SK-MEL-5 (cell line): ENCODE results near the gene ZZZ3. TPM values are rescaled to one million over a fixed set of nuclear protein-coding genes. Genes with fewer than 3 reads are reported as not detected.
A peak's percentile ranks its signal among the peaks of the same experiment; 100 is the strongest.
"Not testable (repeated sequence)": the region's sequence is repeated elsewhere in the genome, so short reads cannot be mapped to it uniquely, and the experiment has no call there.

Experiments used
- DNase-seq: peaks from one replicate; pipeline ENCODE4 v3.0.0-alpha.2; 2016; ENCODE audit warnings: low read depth, low spot score
- in situ Hi-C: cut with HindIII; loops from 2 replicates; pipeline ENCODE4 v1.10.0; 2016; ENCODE audit warnings: low sequenced_read_pairs, high pct_unique_total_duplicates, low pct_unique_long_range_greater_than_20kb
- total RNA-seq: library from RNA; depleted of rRNA; stranded (reverse); fragments of >200 nt; shearing (Covaris generic); gene quantifications from 2 replicates; pipeline ENCODE4 v1.2.3, GENCODE V29; 2014

Gene ZZZ3
- total RNA-seq, 1 experiment from 2014 or later: 105 TPM

GRCh38 chr1:77673716-77674355 lies 8.6 kb downstream of the ZZZ3 start:
- DNase-seq: peak; percentile 41
- in situ Hi-C loops: no loop called here

- no peak for DNase-seq
- in situ Hi-C loops: no loop called here
These were observed 9.4 kb downstream of the ZZZ3 start for GRCh38 chr1:77673030-77673429.

GRCh38 chr1:77672374-77672773 lies 10.1 kb downstream of the ZZZ3 start:
- no peak for DNase-seq
- in situ Hi-C loops: no loop called here

- in situ Hi-C loops: no loop called here
- peak; percentile 79 for DNase-seq
These were observed 10.6 kb downstream of the ZZZ3 start for GRCh38 chr1:77671836-77672235.

- in situ Hi-C loops: no loop called here
- no peak for DNase-seq
These were observed 12.1 kb downstream of the ZZZ3 start for GRCh38 chr1:77670330-77670729.

GRCh38 chr1:77668924-77669449 lies 13.5 kb downstream of the ZZZ3 start:
- in situ Hi-C loops: no loop called here
- no peak for DNase-seq

- in situ Hi-C loops: no loop called here
- DNase-seq: no peak
These were observed 17.4 kb downstream of the ZZZ3 start for GRCh38 chr1:77664939-77665516.

GRCh38 chr1:77661696-77662095 lies 20.8 kb downstream of the ZZZ3 start:
- in situ Hi-C loops: no loop called here

GRCh38 chr1:77659879-77660593 lies 22.4 kb downstream of the ZZZ3 start:
- in situ Hi-C loops: no loop called here
- DNase-seq: no peak

More at GRCh38 chr1:77661696-77662095, 20.8 kb downstream of the ZZZ3 start:
- DNase-seq: no peak

- DNase-seq: no peak
- in situ Hi-C loops: no loop called here
These were observed 24.2 kb downstream of the ZZZ3 start for GRCh38 chr1:77658271-77658670.

- DNase-seq: no peak
- in situ Hi-C loops: no loop called here
These were observed 27.0 kb downstream of the ZZZ3 start for GRCh38 chr1:77655431-77655974.

GRCh38 chr1:77652970-77653516 lies 29.4 kb downstream of the ZZZ3 start:
- in situ Hi-C loops: no loop called here
- no peak for DNase-seq

GRCh38 chr1:77652268-77652667 lies 30.2 kb downstream of the ZZZ3 start:
- in situ Hi-C loops: no loop called here
- DNase-seq: no peak

GRCh38 chr1:77649127-77649526 lies 33.3 kb downstream of the ZZZ3 start:
- no peak for DNase-seq
- in situ Hi-C loops: no loop called here

GRCh38 chr1:77646224-77646623 lies 36.2 kb downstream of the ZZZ3 start:
- in situ Hi-C loops, DNase-seq: not testable (repeated sequence)

GRCh38 chr1:77643456-77643855 lies 39.0 kb downstream of the ZZZ3 start:
- peak; percentile 96 for DNase-seq
- in situ Hi-C loops: no loop called here

GRCh38 chr1:77642941-77643340 lies 39.5 kb downstream of the ZZZ3 start:
- DNase-seq: no peak
- in situ Hi-C loops: no loop called here

- no peak for DNase-seq
- in situ Hi-C loops: no loop called here
These were observed 40.3 kb downstream of the ZZZ3 start for GRCh38 chr1:77642196-77642595.
